HCEC 1CT (cell line): ENCODE measurements around the gene PRMT7.
"Not testable (repeated sequence)": the region's sequence is repeated elsewhere in the genome, so short reads cannot be mapped to it uniquely, and the experiment has no call there.

Experiments
- DNase-seq: peaks from one replicate; pipeline ENCODE4 v3.0.0-alpha.2; 2017

The PRMT7 gene

GRCh38 chr16:68284847-68285246 lies 26.0 kb upstream of the PRMT7 start:
- no peak for DNase-seq

GRCh38 chr16:68285683-68286082 lies 25.1 kb upstream of the PRMT7 start:
- no peak for DNase-seq

- no peak for DNase-seq
These were observed 24.4 kb upstream of the PRMT7 start for GRCh38 chr16:68286153-68287074.

- peak; percentile 77 for DNase-seq
These were observed 23.3 kb upstream of the PRMT7 start for GRCh38 chr16:68287276-68288251.

- no peak for DNase-seq
These were observed 22.6 kb upstream of the PRMT7 start for GRCh38 chr16:68288252-68288650.

- not testable (repeated sequence) for DNase-seq
These were observed 22.0 kb upstream of the PRMT7 start for GRCh38 chr16:68288796-68289195.

- no peak for DNase-seq
These were observed 21.6 kb upstream of the PRMT7 start for GRCh38 chr16:68289202-68289601.

- DNase-seq: no peak
These were observed 21.0 kb upstream of the PRMT7 start for GRCh38 chr16:68289621-68290329.

- no peak for DNase-seq
These were observed 20.4 kb upstream of the PRMT7 start for GRCh38 chr16:68290450-68290849.

- no peak for DNase-seq
These were observed 19.6 kb upstream of the PRMT7 start for GRCh38 chr16:68291227-68291626.

- no peak for DNase-seq
These were observed 18.4 kb upstream of the PRMT7 start for GRCh38 chr16:68292425-68292824.

GRCh38 chr16:68296291-68296690 lies 14.5 kb upstream of the PRMT7 start:
- no peak for DNase-seq

- DNase-seq: no peak
These were observed 14.1 kb upstream of the PRMT7 start for GRCh38 chr16:68296693-68297092.

GRCh38 chr16:68297908-68298307 lies 12.9 kb upstream of the PRMT7 start:
- DNase-seq: no peak

- no peak for DNase-seq
These were observed 12.5 kb upstream of the PRMT7 start for GRCh38 chr16:68298312-68298711.

GRCh38 chr16:68298907-68299561 lies 11.8 kb upstream of the PRMT7 start:
- peak; percentile 64 for DNase-seq

- no peak for DNase-seq
These were observed 11.0 kb upstream of the PRMT7 start for GRCh38 chr16:68299571-68300453.

GRCh38 chr16:68300734-68301459 lies 9.9 kb upstream of the PRMT7 start:
- no peak for DNase-seq

- no peak for DNase-seq
These were observed 4.2 kb upstream of the PRMT7 start for GRCh38 chr16:68306633-68307032.

- no peak for DNase-seq
These were observed 1.0 kb upstream of the PRMT7 start for GRCh38 chr16:68309799-68310198.

GRCh38 chr16:68310437-68310773 lies 414 bp upstream of the PRMT7 start:
- DNase-seq: peak; percentile 21
